ENCODE results near the gene GRID2.

The GRID2 gene

DNA sequence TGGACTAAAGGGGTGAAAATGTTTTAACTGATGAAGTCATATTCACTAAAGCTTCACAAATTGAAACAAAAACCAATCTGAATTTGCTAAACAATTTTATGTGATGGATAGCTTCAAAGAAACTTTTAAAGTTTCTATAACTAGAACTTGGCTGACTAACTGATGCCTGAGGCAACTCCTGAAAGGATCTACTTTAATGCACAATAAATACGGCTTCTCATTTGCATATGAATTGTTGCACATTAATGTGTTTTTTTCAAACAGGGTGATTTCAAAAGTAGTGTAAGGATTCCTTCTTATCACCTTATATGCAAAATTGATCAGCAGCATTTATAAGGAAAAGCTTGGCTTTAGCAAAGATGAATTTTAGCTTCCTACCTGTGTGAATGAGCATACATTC lies 1466.4 kb downstream of the GRID2 start:
- Histone ChIP-seq H3K4me2 (ENCODE audit: low read length) (no peak overlapping the region), H3K79me2 (ENCODE audit: control insufficient read depth, insufficient read depth, low read length, poor library complexity) (no peaks in the 10 kb centered on the region), H4K12ac (ENCODE audit: low read depth, low read length) (no peak overlapping the region), H3K4me3 (ENCODE audit: low read depth, low read length) (no peak overlapping the region), H3K79me1 (ENCODE audit: low read length) (no peaks in the 10 kb centered on the region), H3K36me3 (ENCODE audit: control insufficient read depth in 1 of 2, insufficient read depth in 2 of 2, low read length in 2 of 2) (no peaks in the 10 kb centered on the region), H3K4me1 (ENCODE audit: control insufficient read depth in 1 of 2, insufficient read depth in 2 of 2, low read length in 2 of 2) (no peaks in the 10 kb centered on the region), H2BK12ac (ENCODE audit: low read length) (no peak overlapping the region), H4K8ac (ENCODE audit: low read depth, low read length) (no peak overlapping the region), H3K4ac (ENCODE audit: low read depth, low read length) (no peak overlapping the region), H4K91ac (ENCODE audit: low read depth, low read length) (no peak overlapping the region), H2AK5ac (ENCODE audit: low read length) (no peak overlapping the region), H3K9me3 (ENCODE audit: insufficient read depth, low read depth, low read length) (no peaks in the 10 kb centered on the region), H3K23ac (ENCODE audit: low read length) (no peak overlapping the region), H3K9ac (ENCODE audit: low read length) (no peak overlapping the region), H2BK120ac (ENCODE audit: insufficient read depth, low read length, poor library complexity) (no peak overlapping the region), H3K18ac (ENCODE audit: low read length) (no peak overlapping the region), H2AFZ (ENCODE audit: insufficient read depth, low read length, poor library complexity) (no peak overlapping the region), H2BK5ac (ENCODE audit: low read depth, low read length, poor library complexity) (no peak overlapping the region), H3K14ac (ENCODE audit: low read length) (no peak overlapping the region), H3K27ac (ENCODE audit: low read depth, low read length) (no peak overlapping the region), H3K27me3 (ENCODE audit: insufficient read depth, low read length) (no peaks in the 10 kb centered on the region)
- WGBS (ENCODE audit: extremely low coverage, insufficient coverage, insufficient read length): no CpG with 5 or more reads among the region's 1 CpG
- DNase-seq: no peak

DNA sequence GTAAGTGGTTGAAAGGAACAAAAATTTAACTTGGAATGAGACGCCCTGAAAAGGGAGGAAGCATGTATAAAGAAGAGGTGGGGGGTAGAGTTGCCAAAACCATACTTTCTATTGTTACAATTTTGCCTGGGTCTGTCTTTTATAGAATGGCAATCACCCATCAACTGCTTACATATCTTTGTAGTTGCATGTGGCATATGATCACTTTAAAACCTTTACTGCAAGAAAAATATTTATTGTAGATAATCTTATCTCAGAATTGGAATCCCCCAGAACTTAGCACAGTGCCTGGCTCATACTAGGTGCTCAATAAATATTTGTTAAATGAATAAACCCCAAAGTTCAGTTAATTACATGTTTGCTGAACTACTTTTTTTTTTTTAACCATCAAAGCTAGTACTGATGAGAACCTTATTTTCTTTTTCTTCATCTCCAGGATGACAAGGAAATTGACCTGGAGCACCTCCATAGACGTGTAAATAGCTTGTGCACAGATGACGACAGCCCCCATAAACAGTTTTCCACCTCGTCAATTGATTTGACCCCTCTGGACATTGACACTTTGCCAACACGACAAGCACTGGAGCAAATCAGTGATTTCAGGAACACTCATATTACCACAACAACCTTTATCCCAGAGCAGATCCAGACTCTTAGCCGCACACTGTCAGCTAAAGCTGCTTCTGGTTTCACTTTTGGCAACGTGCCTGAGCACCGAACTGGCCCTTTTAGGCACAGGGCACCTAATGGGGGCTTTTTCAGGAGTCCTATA lies 1468.1 kb downstream of the GRID2 start:
- Histone ChIP-seq H2AK5ac (ENCODE audit: low read length) (no peak overlapping the region), H3K4me2 (ENCODE audit: low read length) (no peak overlapping the region), H3K9me3 (ENCODE audit: insufficient read depth, low read depth, low read length) (no peaks in the 10 kb centered on the region), H3K23ac (ENCODE audit: low read length) (no peak overlapping the region), H2BK12ac (ENCODE audit: low read length) (no peak overlapping the region), H2AFZ (ENCODE audit: insufficient read depth, low read length, poor library complexity) (no peak overlapping the region), H3K79me2 (ENCODE audit: control insufficient read depth, insufficient read depth, low read length, poor library complexity) (no peaks in the 10 kb centered on the region), H4K12ac (ENCODE audit: low read depth, low read length) (no peak overlapping the region), H3K4me1 (ENCODE audit: control insufficient read depth in 1 of 2, insufficient read depth in 2 of 2, low read length in 2 of 2) (no peaks in the 10 kb centered on the region), H4K91ac (ENCODE audit: low read depth, low read length) (no peak overlapping the region), H3K36me3 (ENCODE audit: control insufficient read depth in 1 of 2, insufficient read depth in 2 of 2, low read length in 2 of 2) (no peaks in the 10 kb centered on the region), H3K18ac (ENCODE audit: low read length) (no peak overlapping the region), H4K8ac (ENCODE audit: low read depth, low read length) (no peak overlapping the region), H3K9ac (ENCODE audit: low read length) (no peak overlapping the region), H3K79me1 (ENCODE audit: low read length) (no peaks in the 10 kb centered on the region), H2BK120ac (ENCODE audit: insufficient read depth, low read length, poor library complexity) (no peak overlapping the region), H3K4me3 (ENCODE audit: low read depth, low read length) (no peak overlapping the region), H3K27me3 (ENCODE audit: insufficient read depth, low read length) (no peaks in the 10 kb centered on the region), H2BK5ac (ENCODE audit: low read depth, low read length, poor library complexity) (no peak overlapping the region), H3K4ac (ENCODE audit: low read depth, low read length) (no peak overlapping the region), H3K27ac (ENCODE audit: low read depth, low read length) (no peak overlapping the region), H3K14ac (ENCODE audit: low read length) (no peak overlapping the region)
- WGBS (ENCODE audit: extremely low coverage, insufficient coverage, insufficient read length): no CpG with 5 or more reads among the region's 8 CpGs
- DNase-seq: no peak

DNA sequence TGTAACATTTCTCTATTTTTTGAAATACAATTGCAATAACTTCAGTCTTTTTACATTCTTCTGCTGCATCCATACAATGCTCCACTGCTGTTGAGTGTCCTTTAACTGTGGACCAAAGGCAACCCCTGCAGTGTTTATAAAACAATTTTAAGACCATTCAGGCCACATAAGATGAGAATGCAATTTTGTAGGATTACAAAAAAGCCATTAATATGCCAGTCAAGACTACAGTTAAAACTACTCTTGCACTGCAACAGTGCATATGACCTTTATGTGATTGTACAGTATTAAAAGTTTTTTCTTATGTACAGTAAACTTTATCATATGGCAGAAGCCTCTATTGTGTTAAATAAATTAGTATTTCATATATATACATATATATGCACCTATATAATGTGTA lies 1469.1 kb downstream of the GRID2 start:
- Histone ChIP-seq H3K4me3 (ENCODE audit: low read depth, low read length) (no peak overlapping the region), H3K9me3 (ENCODE audit: insufficient read depth, low read depth, low read length) (no peaks in the 10 kb centered on the region), H3K18ac (ENCODE audit: low read length) (no peak overlapping the region), H3K9ac (ENCODE audit: low read length) (no peak overlapping the region), H3K4me1 (ENCODE audit: control insufficient read depth in 1 of 2, insufficient read depth in 2 of 2, low read length in 2 of 2) (no peaks in the 10 kb centered on the region), H3K27me3 (ENCODE audit: insufficient read depth, low read length) (no peaks in the 10 kb centered on the region), H2BK120ac (ENCODE audit: insufficient read depth, low read length, poor library complexity) (no peak overlapping the region), H3K36me3 (ENCODE audit: control insufficient read depth in 1 of 2, insufficient read depth in 2 of 2, low read length in 2 of 2) (no peaks in the 10 kb centered on the region), H3K4ac (ENCODE audit: low read depth, low read length) (no peak overlapping the region), H4K12ac (ENCODE audit: low read depth, low read length) (no peak overlapping the region), H3K27ac (ENCODE audit: low read depth, low read length) (no peak overlapping the region), H3K79me2 (ENCODE audit: control insufficient read depth, insufficient read depth, low read length, poor library complexity) (no peaks in the 10 kb centered on the region), H2BK12ac (ENCODE audit: low read length) (no peak overlapping the region), H2BK5ac (ENCODE audit: low read depth, low read length, poor library complexity) (no peak overlapping the region), H2AK5ac (ENCODE audit: low read length) (no peak overlapping the region), H3K14ac (ENCODE audit: low read length) (no peak overlapping the region), H3K4me2 (ENCODE audit: low read length) (no peak overlapping the region), H3K23ac (ENCODE audit: low read length) (no peak overlapping the region), H4K8ac (ENCODE audit: low read depth, low read length) (no peak overlapping the region), H3K79me1 (ENCODE audit: low read length) (no peaks in the 10 kb centered on the region), H4K91ac (ENCODE audit: low read depth, low read length) (no peak overlapping the region), H2AFZ (ENCODE audit: insufficient read depth, low read length, poor library complexity) (no peak overlapping the region)
- DNase-seq: no peak

DNA sequence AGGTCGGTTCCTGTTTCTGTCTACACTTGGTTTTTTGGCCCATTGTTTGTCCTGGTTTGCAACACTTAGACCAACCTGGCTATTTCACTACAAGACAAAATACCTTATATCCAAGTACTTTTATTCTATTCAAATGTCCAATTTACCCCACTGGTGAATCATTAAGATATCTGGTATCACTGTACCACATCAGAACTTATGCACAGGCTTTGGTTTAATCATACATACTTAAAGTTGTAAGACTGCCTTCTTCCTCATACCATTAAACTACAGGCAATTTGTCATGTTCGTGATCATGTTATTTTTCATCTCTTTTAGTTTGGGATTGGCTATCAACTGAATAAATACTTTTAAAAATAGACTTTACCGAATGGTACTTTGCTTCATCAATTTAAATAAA lies 1471.8 kb downstream of the GRID2 start:
- no peak overlapping the region for H4K8ac ChIP-seq (ENCODE audit: low read depth, low read length)
- no peaks in the 10 kb centered on the region for H3K9me3 ChIP-seq (ENCODE audit: insufficient read depth, low read depth, low read length)
- H4K91ac ChIP-seq (ENCODE audit: low read depth, low read length): no peak overlapping the region
- H3K18ac ChIP-seq (ENCODE audit: low read length): no peak overlapping the region
- no peak overlapping the region for H2BK12ac ChIP-seq (ENCODE audit: low read length)
- peaks cover 0 to 2% of the 10 kb centered on the region in 2 experiments for H3K4me1 ChIP-seq (ENCODE audit: control insufficient read depth in 1 of 2, insufficient read depth in 2 of 2, low read length in 2 of 2)
- no peak overlapping the region for H3K27ac ChIP-seq (ENCODE audit: low read depth, low read length)
- H3K23ac ChIP-seq (ENCODE audit: low read length): no peak overlapping the region
- no peaks in the 10 kb centered on the region for H3K79me2 ChIP-seq (ENCODE audit: control insufficient read depth, insufficient read depth, low read length, poor library complexity)
- no peak overlapping the region for H3K4me3 ChIP-seq (ENCODE audit: low read depth, low read length)
- no peak overlapping the region for H3K4me2 ChIP-seq (ENCODE audit: low read length)
- no peak overlapping the region for H2AK5ac ChIP-seq (ENCODE audit: low read length)
- no peaks in the 10 kb centered on the region for H3K36me3 ChIP-seq (ENCODE audit: control insufficient read depth in 1 of 2, insufficient read depth in 2 of 2, low read length in 2 of 2)
- no peaks in the 10 kb centered on the region for H3K79me1 ChIP-seq (ENCODE audit: low read length)
- WGBS (ENCODE audit: extremely low coverage, insufficient coverage, insufficient read length): no CpG with 5 or more reads among the region's 3 CpGs
- no peak overlapping the region for H2AFZ ChIP-seq (ENCODE audit: insufficient read depth, low read length, poor library complexity)
- no peak overlapping the region for H3K14ac ChIP-seq (ENCODE audit: low read length)
- H3K9ac ChIP-seq (ENCODE audit: low read length): no peak overlapping the region
- no peak overlapping the region for H2BK5ac ChIP-seq (ENCODE audit: low read depth, low read length, poor library complexity)
- H3K27me3 ChIP-seq (ENCODE audit: insufficient read depth, low read length): no peaks in the 10 kb centered on the region
- no peak overlapping the region for H3K4ac ChIP-seq (ENCODE audit: low read depth, low read length)
- H4K12ac ChIP-seq (ENCODE audit: low read depth, low read length): no peak overlapping the region
- DNase-seq: no peak
- H2BK120ac ChIP-seq (ENCODE audit: insufficient read depth, low read length, poor library complexity): no peak overlapping the region

All from trophoblast cell (in vitro differentiated cells and primary cell).